ENCODE results near the gene P2RY6. TPM values are rescaled to one million over a fixed set of nuclear protein-coding genes. Genes with fewer than 3 reads are reported as not detected.

P2RY6 gene
- total and polyA plus RNA-seq, 2 of the 8 experiments (the other 6 are each of a cell fraction or from before 2014, with no cell fraction given), result 0.15 TPM; not detected in 1

DNA sequence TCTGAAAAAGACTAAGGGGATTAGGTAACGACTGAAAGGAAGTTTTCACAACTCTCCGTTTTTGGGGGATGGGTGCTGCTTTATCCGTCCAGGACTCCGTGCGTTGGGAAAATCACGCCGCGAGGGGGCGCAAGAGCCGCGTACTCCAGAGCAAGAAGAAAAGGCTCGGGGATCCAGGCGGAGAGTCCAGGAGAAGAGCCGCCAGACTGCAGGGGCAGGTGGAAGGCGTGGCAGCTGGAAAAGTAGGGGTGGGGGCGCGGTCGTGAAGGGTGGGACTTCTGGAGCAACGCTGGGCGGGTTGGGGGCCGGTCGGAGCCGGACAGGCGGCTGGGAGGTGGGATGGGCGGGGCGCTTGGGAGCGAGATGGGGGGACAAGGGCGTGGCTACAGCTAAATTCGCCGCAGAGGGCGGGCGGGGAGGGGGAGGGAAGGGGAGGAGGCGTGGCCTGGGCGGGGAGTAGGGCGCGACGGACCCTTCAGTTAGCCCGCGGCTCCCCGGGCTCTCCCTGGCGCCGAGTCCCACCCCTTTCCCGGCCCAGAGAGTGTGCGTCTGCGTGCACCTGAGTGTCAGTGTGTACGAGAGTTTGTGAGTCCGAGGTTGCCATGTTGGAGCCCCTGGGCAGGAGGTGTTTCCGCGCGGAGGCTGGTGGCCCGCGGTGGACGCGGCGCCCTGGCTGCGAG lies 35.3 kb downstream of the P2RY6 start (continued):
- TF ChIP-seq JUND (IDR thresholded peaks at IDR 0.05; ENCODE audit: low read length) (no peak), TCF12 (IDR thresholded peaks at IDR 0.05; ENCODE audit: low read depth, low read length) (0 out of 2 replicates have a peak, but pooled peaks have one; percentile 64), CTBP2 (IDR thresholded peaks at IDR 0.05; ENCODE audit: borderline replicate concordance, insufficient read depth, insufficient read length, low read length) (no peak), TAF7 (optimal IDR thresholded peaks at IDR 0.05; ENCODE audit: borderline replicate concordance, low read depth, low read length) (peak; percentile 8), ASH2L (IDR thresholded peaks at IDR 0.05; ENCODE audit: low read length) (peak; percentile 81), SAP30 (IDR thresholded peaks at IDR 0.05; ENCODE audit: insufficient read depth, insufficient replicate concordance, low read length) (peak; percentile 41), YY1 (IDR thresholded peaks at IDR 0.05; ENCODE audit: low read depth, low read length) (peak; percentile 24; the same call in 1 of the 2 replicates), GABPA (IDR thresholded peaks at IDR 0.05; ENCODE audit: borderline replicate concordance, insufficient read depth, low read length) (no peak), EZH2 (IDR thresholded peaks at IDR 0.05; ENCODE audit: low read depth, low read length, severe bottlenecking) (no peak), SP4 (IDR thresholded peaks at IDR 0.05; ENCODE audit: low read length) (0 out of 2 replicates have a peak, but pooled peaks have one; percentile 59), CEBPB (IDR thresholded peaks at IDR 0.05; ENCODE audit: low read depth, low read length) (peak; percentile 50; the same call in 1 of the 2 replicates), TBP (IDR thresholded peaks at IDR 0.05; ENCODE audit: low read depth, low read length) (peak; percentile 27; the same call in 1 of the 2 replicates), SUZ12 (IDR thresholded peaks at IDR 0.05; ENCODE audit: low read length) (no peak), TEAD4 (IDR thresholded peaks at IDR 0.05; ENCODE audit: low read depth, low read length) (no peak), HDAC2 (IDR thresholded peaks at IDR 0.05; ENCODE audit: borderline replicate concordance in 1 of 2, low read depth in 2 of 2, low read length in 2 of 2) (peak; percentile 75 to 98), SIRT6 (IDR thresholded peaks at IDR 0.05; ENCODE audit: low read length) (no peak), SIN3A (conservative IDR thresholded peaks at IDR 0.05 in 1 of 2, IDR thresholded peaks at IDR 0.05 in 1 of 2; ENCODE audit: low read depth in 1 of 2, low read length in 2 of 2) (peak; percentile 67; a peak in 2 of 4 replicates), RNF2 (IDR thresholded peaks at IDR 0.05; ENCODE audit: borderline replicate concordance, low read depth, low read length, missing control alignments, poor library complexity, severe bottlenecking) (no peak), KDM1A (IDR thresholded peaks at IDR 0.05; ENCODE audit: borderline replicate concordance, low read length) (peak; percentile 52; the same call in 1 of the 2 replicates)
- TF ChIP-seq, protein P1, sequence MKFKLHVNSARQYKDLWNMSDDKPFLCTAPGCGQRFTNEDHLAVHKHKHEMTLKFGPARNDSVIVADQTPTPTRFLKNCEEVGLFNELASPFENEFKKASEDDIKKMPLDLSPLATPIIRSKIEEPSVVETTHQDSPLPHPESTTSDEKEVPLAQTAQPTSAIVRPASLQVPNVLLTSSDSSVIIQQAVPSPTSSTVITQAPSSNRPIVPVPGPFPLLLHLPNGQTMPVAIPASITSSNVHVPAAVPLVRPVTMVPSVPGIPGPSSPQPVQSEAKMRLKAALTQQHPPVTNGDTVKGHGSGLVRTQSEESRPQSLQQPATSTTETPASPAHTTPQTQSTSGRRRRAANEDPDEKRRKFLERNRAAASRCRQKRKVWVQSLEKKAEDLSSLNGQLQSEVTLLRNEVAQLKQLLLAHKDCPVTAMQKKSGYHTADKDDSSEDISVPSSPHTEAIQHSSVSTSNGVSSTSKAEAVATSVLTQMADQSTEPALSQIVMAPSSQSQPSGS (IDR thresholded peaks at IDR 0.05; ENCODE audit: low read length), result no peak
- TF ChIP-seq, protein P2, sequence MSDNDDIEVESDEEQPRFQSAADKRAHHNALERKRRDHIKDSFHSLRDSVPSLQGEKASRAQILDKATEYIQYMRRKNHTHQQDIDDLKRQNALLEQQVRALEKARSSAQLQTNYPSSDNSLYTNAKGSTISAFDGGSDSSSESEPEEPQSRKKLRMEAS (IDR thresholded peaks at IDR 0.05), result no peak; the same call in 1 of the 2 replicates

All from H1 (cell line).